Hematopoietic multipotent progenitor cell treated with erythropoietin and hydrocortisone succinate and interleukin-3 and kit ligand, for 8 days (in vitro differentiated cells): ENCODE results near the gene DCLK1.

ENCODE experiments used
- DNase-seq: peaks from one replicate; pipeline ENCODE4 v3.0.0-alpha.2; 2015

Gene DCLK1

DNA sequence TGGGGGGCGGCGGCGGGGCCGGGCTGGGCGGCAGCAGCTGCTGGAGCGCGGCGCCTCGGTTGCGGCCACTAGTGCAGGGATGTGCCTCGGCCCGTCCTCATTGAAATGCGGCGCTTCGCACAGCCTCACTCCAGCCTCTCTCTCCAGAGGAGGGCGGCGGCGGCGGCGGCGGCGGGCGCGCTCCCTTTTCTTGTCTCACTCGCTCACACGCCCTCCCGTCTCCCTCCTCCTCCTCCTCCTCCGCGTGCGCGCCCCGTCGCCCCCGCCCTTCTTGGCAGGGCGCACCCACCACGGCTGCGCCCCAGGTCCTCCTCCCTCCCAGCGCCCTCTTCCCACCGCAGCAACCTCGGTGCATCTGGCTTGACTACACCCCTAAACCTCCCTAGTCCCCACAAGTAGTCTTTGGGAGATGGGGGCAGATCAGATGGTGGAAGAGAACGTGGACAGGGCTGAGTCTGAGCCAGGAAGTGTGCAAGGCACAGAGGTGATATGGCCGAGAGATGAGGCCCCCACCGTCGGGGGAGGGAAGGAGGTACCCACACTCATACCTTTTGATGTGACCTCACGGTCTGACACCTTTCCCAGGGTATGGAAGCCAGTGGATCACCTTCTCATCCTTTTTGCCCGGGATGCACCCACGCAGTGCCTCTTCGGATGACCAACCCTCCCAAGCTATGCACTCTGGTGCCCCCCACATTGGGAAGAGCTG, at the start of gene DCLK1:
TSS of gene DCLK1 (minus strand) at position 161 of the 709 bp plus-strand sequence.
- DNase-seq = peak; percentile 31

DNA sequence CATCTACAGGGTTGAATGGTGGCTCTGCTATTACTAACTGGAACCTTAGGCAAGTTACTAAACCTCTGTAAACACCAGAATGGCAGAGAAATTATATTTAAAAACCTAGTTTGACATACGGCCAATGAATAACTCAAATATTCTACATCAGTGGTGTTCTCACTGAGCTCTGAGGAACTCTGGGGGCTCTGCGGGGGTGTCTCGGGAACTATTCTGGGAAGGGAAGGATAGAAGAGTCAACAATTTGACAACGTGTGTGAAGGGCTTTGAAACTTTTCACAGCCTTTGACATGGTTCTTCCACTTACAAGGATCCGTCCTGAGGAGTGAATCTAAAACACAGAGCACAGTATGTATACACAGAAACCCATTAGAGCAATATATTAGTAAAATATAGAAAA, 44.4 kb upstream of the DCLK1 start:
- no peak for DNase-seq

DNA sequence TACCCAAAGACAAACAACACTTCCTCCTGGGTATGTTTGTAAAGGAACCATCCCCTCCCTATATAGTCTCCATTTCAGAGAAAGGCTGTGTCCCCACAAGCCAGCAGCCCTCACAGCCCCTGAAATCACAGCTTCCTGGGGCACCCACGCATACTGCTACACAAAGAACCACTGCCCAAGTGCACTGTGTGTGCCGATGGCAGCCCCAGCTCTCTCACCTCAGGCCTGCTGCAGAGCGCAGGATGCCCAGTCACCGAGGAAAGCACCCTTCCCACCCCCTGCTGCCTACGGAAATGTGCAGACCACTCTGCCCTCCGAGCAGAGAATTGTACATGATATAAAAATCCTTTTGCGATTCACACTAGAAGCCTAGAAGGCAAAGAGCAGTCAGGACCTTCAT, 43.7 kb upstream of the DCLK1 start:
- DNase-seq = no peak

DNA sequence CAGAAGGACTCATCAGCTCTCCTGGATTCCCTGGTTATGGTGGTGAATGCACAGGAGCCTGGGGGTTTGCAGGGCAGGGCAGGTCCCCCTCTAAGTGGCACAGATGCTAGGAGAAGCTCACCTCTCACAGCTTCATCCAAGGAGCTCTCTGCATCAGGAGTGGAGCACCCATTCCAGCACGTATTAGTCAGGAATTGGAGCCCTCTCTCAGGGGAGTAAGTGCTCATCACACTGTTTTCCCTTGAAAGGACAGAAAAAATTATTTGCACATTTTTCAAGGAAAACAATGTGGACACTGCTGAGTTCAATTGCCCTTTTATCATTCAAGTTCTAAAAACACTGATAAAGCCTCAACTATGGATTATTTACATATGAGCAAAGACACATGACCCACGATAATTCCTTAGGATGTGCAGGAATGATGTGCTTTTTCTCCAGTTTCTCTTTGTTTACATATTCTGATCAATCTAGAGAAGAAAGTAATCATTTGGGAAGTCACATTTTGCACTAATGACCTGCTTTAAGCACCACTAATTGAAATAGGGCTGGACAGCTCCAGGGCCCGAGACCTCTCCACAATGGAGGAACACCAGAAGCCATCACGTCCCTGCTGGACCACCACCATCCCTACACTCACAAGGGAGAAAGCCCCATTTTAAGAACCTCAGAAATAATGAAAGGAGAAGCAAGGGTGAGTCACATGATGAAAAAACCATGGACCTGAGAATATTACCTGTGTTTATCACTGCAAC, 42.6 kb upstream of the DCLK1 start:
- DNase-seq = no peak

DNA sequence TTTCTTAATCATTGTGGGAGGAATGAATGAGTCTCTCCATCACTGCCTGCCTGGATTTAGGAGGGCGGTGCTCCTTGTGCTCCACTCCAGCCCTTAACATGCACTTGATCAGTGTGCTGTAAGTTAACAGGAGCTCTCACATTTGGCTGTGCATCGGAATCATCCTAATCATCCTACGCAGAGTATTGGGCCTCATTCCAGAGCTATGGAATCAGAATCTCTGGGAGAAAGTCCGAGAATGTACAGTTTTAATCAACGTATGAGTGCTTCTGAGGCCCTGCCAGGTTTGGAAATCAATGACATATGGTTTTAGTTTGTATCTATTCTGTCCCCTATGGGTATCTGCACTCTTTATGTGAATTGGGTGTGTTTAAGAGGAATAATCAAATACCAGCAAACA, 34.9 kb upstream of the DCLK1 start:
- DNase-seq = no peak

DNA sequence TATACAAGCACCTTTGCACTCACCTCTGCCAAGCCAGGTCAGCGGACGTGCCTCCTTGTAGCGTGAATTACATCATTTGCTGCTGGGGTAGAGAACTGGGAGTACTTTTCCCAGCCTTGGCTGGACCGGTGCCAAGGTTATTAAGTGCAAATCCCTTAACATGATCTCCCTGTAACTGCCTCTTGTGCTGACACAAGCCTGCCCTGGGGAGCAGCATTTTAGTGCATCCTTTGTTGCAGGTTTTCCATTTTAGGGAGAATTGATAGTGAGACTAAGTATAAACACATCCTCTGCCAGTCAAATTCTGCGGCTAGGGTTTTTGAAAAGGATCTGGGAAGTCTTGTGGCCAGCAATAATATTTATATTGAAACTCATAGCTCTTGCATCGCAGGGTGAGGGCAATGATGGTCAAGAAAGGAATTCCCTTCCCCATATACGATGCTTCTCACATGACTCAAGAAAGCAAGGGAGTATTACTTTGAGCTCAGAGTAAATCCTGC, 32.7 kb upstream of the DCLK1 start:
- no peak for DNase-seq

DNA sequence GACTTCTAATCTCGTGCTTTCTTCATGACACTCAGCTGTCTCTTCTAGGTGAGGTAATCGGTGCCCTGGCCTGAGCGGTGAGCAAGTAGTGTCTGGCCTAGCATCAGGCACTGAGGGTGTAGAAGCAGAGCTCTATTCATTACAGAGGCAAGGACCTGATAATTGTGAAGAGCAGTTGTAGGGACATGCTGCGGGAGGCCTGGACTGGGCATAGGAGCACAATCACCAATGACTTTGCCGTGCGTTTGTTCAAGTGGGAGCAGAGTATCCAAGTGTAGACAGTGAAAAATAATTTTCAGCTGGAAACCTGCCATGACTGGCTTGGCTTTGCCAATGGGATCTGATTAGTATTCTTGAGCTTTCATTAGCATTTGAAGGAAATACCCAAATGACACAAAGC, 32.1 kb upstream of the DCLK1 start:
- DNase-seq = no peak

DNA sequence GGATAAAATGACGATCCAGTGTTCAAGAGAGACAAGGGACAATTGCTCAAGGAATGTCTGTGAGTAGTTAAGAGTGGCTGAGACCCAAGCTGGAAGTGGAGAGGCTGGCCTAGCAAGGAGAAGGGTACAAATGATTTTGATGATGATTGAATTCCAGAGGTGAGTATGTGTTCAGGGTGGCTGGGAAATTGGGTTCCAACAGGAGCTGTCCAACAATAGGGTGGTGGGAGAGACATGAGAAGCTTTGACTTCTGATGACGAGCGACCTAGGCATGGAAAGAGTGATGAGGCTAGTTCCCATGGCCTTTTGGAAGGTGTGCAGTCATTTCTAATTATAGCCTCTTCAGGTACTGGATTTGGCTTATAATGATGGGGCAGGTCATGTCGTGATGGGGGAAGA, 29.1 kb upstream of the DCLK1 start:
- no peak for DNase-seq

DNA sequence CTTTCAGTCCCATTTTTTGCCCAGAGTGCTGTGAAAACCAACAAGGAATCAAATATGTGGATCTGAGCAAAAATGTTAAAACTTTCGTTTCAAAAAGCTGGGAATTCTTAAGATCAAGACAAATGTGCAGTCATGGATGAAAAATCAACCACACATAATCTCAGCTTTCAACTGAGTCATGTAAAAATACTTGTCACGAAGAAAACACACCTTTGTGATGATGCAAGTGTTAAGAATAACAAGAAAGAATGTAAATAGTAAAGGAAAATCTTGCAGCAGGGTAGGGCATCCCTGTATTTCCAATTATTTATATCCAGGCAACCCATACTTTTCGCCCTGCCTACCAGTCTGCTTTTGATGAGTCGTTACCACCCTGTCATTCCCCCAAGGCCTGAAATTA, 27.4 kb upstream of the DCLK1 start:
- no peak for DNase-seq

DNA sequence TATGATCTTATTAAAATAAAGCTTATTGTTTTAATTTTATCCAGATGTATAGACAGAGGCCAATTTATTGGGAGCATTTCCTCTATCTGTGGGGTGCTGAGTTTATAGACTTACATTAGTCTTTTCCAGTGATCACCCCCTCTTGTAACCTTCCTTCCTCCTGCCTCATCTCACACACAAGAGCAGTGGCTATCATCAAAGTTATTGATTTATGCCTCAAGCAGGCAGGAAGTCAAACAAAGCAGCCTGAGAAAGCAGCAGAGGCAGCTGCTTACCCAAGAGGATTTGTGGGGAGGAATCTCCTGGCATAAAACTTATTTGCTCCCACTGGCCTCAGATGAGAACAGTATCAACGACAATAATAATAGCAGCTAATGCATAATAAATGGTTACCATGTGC, 26.3 kb upstream of the DCLK1 start:
- DNase-seq = no peak

DNA sequence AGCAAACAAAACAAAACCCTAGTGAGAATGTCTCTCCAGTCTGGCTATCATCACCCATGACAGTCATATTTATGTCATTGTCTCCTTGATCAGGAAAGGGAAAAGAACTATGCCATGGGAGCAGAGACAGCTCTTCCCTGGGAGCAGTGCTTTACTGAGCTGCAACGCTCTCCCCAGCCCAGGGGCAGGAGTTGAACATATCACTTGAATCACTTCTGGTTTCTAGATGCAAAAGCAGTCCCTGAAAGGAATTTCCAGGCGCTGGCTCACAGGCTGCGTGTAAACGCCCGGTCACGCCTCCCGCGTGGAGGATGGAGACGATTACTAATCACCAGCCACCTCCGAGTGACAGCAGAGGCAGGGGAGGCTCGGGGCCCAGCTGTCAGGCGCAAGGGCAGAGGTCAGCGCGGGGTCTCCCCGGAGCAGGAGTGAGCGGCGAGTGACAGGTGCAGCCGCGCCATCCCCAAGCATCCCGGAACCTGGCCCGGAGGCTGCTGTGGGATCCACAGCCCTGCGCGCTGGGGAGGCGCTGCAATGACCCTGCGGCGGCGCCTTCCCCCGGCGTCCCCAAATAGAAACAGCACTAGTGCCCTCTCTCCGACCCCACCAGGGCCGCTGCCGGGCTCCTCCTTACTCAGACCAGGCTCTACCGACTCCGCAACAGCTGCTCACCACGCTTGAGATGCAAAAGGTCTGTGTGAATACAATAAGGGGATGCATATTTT, 23.5 kb upstream of the DCLK1 start:
- no peak for DNase-seq

DNA sequence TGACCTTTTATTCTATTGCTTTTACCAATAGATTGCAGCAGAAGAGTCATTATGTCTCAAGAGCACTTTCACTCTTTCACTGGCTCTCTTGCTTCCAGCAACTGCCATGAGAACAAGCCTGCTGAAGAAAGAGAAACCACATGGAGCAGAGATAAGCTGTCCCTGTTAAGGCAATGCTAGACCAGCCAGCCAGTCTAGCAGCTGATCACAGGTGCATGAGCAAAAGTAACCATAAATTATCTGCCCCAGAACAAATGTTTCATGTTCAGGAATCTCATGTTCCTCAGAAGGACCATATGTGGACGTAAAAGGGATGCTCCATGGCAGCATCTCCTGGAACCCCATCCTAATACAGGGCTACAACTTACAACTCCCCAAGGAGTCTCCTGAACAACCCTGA, 20.4 kb upstream of the DCLK1 start:
- DNase-seq = no peak

DNA sequence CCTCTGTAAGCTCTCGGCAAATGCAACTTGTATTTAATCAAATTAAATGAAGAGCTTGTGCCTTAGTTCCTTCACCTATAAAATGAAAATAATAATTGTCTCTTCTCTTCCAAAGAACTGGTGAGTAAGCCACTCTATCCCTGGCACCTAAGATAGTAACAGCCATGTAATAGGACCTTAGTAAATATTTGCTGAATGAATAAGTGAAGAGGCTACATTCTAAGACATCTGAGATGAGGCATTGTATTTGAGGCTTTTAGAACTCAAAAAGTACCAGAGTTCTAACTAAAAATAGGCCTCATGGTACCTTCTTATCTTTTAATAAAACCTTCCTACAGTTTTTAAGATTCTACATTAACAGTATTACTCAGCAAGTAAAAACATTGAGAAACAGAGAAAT, 17.3 kb upstream of the DCLK1 start:
- DNase-seq = no peak

DNA sequence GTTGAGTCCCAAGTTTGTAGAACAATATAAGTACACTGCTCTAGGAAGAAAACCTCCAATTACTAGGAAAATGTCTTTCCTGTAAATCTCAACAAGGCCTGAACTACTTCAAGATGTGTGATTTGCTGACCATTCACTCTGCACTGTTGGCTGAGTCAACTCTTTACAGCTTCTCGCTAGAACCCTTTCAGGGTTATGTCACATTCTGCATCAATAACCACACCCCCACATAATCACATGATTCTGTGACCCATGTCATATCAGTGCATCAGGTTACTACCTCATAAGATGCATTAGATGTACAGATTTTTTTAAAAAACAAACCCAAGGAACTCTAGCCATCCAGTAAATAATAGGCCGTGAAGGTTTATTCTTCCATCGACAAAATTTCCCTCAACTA, 16.1 kb upstream of the DCLK1 start:
- no peak for DNase-seq

DNA sequence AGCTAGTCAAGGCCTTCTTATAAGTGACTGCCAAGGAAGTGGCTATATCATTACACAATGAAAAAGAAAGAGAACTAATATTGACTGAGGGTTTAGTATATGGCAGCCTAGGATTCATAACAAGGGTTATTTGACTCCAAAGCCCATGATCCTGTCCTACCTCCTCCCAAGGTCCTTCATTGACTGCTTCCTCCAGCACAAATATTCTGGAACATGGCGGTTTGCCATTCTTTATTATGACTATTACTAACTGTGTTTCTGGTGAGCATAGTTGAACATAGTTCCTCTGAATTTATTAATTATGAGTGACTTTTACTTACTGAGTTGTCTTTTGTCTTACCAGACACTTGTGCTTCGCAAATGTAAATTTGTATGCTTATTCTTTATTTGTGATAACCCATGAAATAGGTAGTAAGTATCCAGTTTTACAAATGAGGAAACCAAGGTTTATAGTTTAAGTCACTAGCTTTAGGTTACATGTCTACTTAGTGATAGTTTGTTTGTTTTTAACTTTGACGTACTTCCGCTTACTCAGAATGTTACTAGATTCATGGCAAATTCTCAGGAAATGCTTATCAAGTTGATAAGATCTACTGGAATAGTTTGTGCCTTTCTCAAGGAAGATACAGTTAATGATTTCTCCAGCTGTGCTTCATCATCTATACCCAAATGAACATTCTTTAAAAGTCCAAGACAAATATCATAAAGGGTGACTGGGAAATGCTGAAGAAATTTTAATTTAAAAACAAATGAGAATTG, 15.5 kb upstream of the DCLK1 start:
- DNase-seq = no peak

DNA sequence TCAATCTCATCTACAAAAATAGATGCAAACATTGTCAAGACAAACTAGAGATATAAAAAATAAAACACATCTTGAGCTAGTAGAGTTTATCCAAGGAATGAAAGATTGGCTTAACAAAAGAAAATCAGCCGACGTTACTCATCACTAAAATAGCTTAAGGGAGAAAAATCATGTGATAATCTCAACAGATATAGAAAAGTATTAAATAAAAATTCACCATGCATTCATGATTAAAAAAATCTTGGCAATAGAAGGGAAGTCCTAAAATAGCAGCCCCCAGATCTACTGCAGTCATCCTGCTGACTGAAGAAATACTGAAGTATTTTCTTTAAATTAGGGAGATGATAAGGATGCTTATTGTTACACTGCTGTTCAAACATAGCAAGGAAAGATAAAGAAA, 12.6 kb upstream of the DCLK1 start:
- no peak for DNase-seq

DNA sequence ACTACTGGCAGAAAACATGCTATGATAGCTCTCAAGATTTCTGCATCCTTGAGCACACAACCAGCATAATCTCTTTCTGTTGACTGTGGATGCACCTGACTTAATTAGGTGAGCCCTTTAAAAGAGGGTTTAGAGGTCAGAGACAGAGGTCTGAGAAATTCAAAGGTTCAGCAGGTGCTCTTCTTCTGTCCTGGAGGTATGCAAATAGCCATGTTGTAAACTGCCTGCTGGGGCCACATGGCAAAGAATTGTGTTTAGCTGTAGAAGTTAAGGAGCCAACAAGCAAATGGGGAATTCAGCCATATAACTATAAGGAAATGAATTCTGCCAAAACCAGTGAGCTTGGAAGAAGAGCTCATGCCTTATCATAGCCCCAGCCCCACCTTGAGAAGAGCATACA, 11.6 kb upstream of the DCLK1 start:
- DNase-seq = no peak

DNA sequence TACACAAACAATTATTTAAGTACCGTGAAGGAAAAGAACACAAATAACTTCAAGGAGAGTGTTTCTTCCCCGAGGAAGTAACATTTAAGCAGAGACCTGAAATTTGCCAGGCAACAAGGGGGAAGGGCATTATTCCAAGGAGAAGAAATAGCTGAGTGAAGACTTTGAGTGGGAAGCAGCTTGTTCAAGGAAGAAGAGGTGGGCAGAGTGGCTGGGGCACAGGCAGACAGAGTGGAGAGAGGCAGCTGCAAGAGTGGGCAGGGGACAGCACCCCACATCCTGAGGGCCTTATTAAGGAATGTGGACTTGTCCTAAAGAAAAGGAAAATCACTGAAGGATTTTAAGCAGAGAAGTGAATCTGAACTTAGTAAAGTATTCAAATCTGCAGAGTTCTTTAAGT, 4.7 kb upstream of the DCLK1 start:
- no peak for DNase-seq

DNA sequence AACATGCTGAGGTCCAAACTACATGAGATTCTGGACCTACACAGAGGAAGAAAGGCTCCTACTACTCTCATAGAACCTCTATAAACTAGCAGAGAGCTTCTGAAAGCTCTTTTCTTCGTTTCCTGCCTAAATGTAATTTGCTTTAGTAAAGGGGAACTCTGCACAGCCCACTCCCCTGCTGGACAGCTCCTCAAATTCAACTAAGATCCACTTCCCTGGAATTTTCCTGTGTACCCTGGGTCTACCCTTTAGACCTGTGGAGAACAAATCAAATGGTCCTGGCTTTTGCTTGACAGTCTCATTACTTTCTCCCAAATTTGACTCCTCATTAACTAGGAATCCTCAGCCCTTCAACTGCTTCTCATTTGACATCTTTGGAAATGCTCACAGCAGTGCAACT, 3.5 kb upstream of the DCLK1 start:
- DNase-seq = no peak

DNA sequence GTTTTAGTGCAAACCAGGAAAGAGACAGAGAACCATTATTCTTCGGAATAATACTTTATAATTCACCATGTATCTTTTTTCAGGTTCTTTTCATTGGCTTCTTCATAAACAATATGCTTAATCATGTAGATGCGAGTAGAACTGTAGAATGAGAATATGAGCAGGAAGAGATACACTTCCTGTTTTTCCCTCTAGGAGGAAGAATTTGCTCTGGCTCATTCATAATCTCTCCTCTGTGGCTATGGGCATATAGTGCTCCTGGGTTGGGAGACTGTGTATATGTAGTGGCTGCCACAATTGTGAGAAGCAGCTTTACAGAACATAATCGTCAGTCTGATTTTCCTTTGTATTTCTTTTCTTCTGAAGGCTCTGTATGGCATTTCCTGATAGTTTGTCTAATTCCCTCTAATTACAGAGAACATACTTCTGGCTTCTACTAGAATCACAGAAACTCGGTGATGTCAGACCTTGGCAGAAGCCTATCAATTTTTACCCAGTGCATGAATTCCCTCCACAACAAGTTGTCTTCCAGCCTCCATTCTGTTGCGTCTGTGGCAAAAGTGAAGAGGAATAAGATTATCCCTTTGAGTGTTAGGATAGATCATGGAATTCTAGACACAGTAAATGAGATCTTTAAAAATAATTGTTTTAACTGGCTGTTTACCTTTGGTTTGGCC, 2.9 kb upstream of the DCLK1 start:
- no peak for DNase-seq

DNA sequence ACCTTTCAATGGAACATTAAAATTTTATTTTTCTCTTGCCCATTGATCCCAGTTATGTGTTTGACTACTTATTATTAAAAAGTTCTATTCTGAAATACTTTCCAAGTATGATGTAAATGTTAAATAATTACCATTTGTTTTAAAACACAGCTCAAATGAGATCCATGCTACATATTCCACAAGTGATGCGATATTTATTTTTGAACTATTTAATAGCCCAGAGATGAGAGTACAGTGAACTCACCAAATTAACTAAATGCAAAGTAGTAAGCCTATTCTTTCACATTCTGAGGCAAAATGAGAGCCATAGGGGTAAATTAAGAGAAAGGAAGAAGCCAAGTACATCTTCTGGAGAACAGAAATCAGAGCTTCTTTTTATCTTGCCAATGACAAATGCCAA, 1.2 kb upstream of the DCLK1 start:
- no peak for DNase-seq

DNA sequence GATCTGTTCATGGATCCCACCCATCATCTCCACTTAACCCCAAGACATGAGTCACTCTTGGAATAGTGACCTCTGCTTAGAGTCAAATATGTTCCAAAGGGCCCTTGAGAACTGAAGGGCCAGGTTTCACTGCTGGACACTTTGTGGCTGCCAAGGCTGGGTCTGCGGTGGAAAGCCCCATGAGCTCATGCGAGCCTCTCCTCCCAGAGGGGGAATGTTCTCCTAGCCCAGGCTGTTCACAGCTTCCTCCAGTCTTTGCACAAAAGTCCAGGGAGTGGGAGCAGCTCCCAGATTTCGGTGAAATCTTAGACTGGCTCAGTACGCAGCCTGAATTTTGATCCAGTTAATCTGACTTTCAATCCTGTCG, 732 bp upstream of the DCLK1 start:
- no peak for DNase-seq
